PC-9 (cell line): ENCODE data around the gene MRPL14. TPM values are rescaled to one million over a fixed set of nuclear protein-coding genes. Genes with fewer than 3 reads are reported as not detected.

ENCODE experiments used
- BruUV-seq: library from RNA; stranded (reverse); fragments of 400-500 nt; replicated peaks from 2 replicates; lab custom pipeline; 2021; lab: Mats Ljungman, UMichigan
- CTCF ChIA-PET: fragments of 300-600 bp; sonication (Branson Sonifier 250); formaldehyde crosslinking; loops from one replicate; lab custom pipeline; 2022; ENCODE audit warnings: antibody characterized with exemption; lab: Charles Lee
- POLR2A ChIA-PET: fragments of 300-600 bp; sonication (Branson Sonifier 250); formaldehyde crosslinking; loops from one replicate; lab custom pipeline; 2022; ENCODE audit warnings: antibody characterized with exemption; ENCODE audit not compliant: unreplicated experiment; lab: Charles Lee
- DNase-seq, 2 experiments: peaks; one replicate each; pipeline versions ENCODE4 v3.0.0 to v3.0.0-alpha.2; 2015 to 2022; ENCODE audit warnings: mixed read lengths in 1 of 2
- H2AFZ ChIP-seq: fragments of 200-600 bp; sonication (generic); 2 replicates; pipeline ENCODE4 v1.8.1; 2017; ENCODE audit warnings: antibody characterized with exemption
- H3F3A ChIP-seq: fragments of 200-600 bp; sonication (generic); 2 replicates; pipeline ENCODE4 v1.8.1; 2017; ENCODE audit warnings: antibody characterized with exemption, mild to moderate bottlenecking, low read depth; ENCODE audit not compliant: insufficient read depth
- H3K27ac ChIP-seq: fragments of 200-600 bp; sonication (generic); 2 replicates; pipeline ENCODE4 v1.6.1; 2016; ENCODE audit warnings: mixed run types
- H3K27me3 ChIP-seq: fragments of 200-600 bp; sonication (generic); 2 replicates; pipeline ENCODE4 v1.6.1; 2016; ENCODE audit warnings: low read depth, mixed run types; ENCODE audit not compliant: insufficient read depth
- H3K36me3 ChIP-seq: fragments of 200-600 bp; sonication (generic); 2 replicates; pipeline ENCODE4 v1.6.1; 2016; ENCODE audit warnings: low read depth, mixed run types
- H3K4me1 ChIP-seq: fragments of 200-600 bp; sonication (generic); replicated peaks from 2 replicates; pipeline ENCODE4 v1.6.1; 2016; ENCODE audit warnings: mixed run types; ENCODE audit not compliant: insufficient read depth
- H3K4me2 ChIP-seq: fragments of 200-600 bp; sonication (generic); 2 replicates; pipeline ENCODE4 v1.6.1; 2017; ENCODE audit warnings: mixed run types
- H3K4me3 ChIP-seq: fragments of 200-600 bp; sonication (generic); 2 replicates; pipeline ENCODE4 v1.6.1; 2016; ENCODE audit warnings: mixed run types
- H3K79me2 ChIP-seq: fragments of 200-600 bp; sonication (generic); 2 replicates; pipeline ENCODE4 v1.6.1; 2017; ENCODE audit warnings: low read depth, mixed run types
- H3K9me2 ChIP-seq: fragments of 200-600 bp; sonication (generic); 2 replicates; pipeline ENCODE4 v1.8.1; 2017; ENCODE audit warnings: mild to moderate bottlenecking; ENCODE audit not compliant: insufficient read depth
- H3K9me3 ChIP-seq: fragments of 200-600 bp; sonication (generic); 2 replicates; pipeline ENCODE4 v1.8.1; 2016; ENCODE audit warnings: low read depth; ENCODE audit not compliant: insufficient read depth
- H4K20me1 ChIP-seq: fragments of 200-600 bp; sonication (generic); 2 replicates; pipeline ENCODE4 v1.8.1; 2017; ENCODE audit not compliant: insufficient read depth
- CTCF ChIP-seq: fragments of 200-600 bp; sonication (generic); conservative IDR thresholded peaks from 2 replicates; pipeline ENCODE4 v1.6.1; 2017; ENCODE audit warnings: mixed run types, antibody characterized with exemption, mild to moderate bottlenecking, moderate library complexity
- EZH2 ChIP-seq: fragments of 200-600 bp; sonication (generic); IDR thresholded peaks from 2 replicates; pipeline ENCODE4 v1.8.0; 2017; ENCODE audit warnings: antibody characterized with exemption, low read depth
- intact Hi-C: fragments of 100-400 bp; cut with micrococcal nuclease; formaldehyde crosslinking; loops from one replicate; pipeline ENCODE4 v1.10.0; 2022; ENCODE audit not compliant: unreplicated experiment
- total RNA-seq: library from RNA; stranded (reverse); gene quantifications from 2 replicates; pipeline ENCODE4 v1.2.3, GENCODE V29; 2021

Gene MRPL14
- total RNA-seq, 1 experiment from 2014 or later, result 96.3 TPM

- BruUV-seq, result no TSS peak
- H3K9me2 ChIP-seq, result no peaks in the 10 kb centered on the region
- H3K79me2 ChIP-seq, result peaks cover 36% of the 10 kb centered on the region
- no peaks in the 10 kb centered on the region for H4K20me1 ChIP-seq
- H3K36me3 ChIP-seq, result 0 out of 2 replicates have a peak, but pooled peaks cover 8% of the 10 kb centered on the region
- peak overlapping the region; percentile 94 for H3K27ac ChIP-seq
- peaks cover 71% of the 10 kb centered on the region for H3F3A ChIP-seq
- DNase-seq, result no peak
- POLR2A ChIA-PET, result interaction anchor here (0.8 kb wide), 1 partner anchor 65 kb away, joined by 15 read pairs; no protein-coding TSS in a partner anchor
- CTCF ChIA-PET, result interaction anchor here (0.6 to 1.6 kb wide), 6 partner anchors 38 to 405 kb away, joined by 3 to 13 read pairs (median 5); partner anchors contain the start of gene VEGFA
- peaks cover 80% of the 10 kb centered on the region for H3K4me1 ChIP-seq
- H3K4me3 ChIP-seq, result peak overlapping the region; percentile 51; the same call in 1 of the 2 replicates
- no peak overlapping the region for H2AFZ ChIP-seq
- H3K4me2 ChIP-seq, result peak overlapping the region; percentile 95
- TF ChIP-seq CTCF, result no peak
- TF ChIP-seq EZH2, result no peak
- no peaks in the 10 kb centered on the region for H3K27me3 ChIP-seq
- intact Hi-C loops, result loop anchor here (1.0 to 2.0 kb wide), 2 partner anchors 41 to 238 kb away; no protein-coding TSS in a partner anchor
- H3K9me3 ChIP-seq, result no peaks in the 10 kb centered on the region
Observed at GRCh38 chr6:44075647-44076355, 51.5 kb downstream of the MRPL14 start.

- no peaks in the 10 kb centered on the region for H3K27me3 ChIP-seq
- BruUV-seq, result no TSS peak
- H4K20me1 ChIP-seq, result no peaks in the 10 kb centered on the region
- H3K79me2 ChIP-seq, result peaks cover 41% of the 10 kb centered on the region
- ChIA-PET POLR2A (interaction anchor here (0.6 kb wide), 1 partner anchor 148 kb away, joined by 5 read pairs; no protein-coding TSS in a partner anchor), CTCF (interaction anchor here (1.1 to 1.6 kb wide), 3 partner anchors 64 to 350 kb away, joined by 5 read pairs; no protein-coding TSS in a partner anchor)
- peak overlapping the region; percentile 95 for H3K4me2 ChIP-seq
- peaks cover 80% of the 10 kb centered on the region for H3K4me1 ChIP-seq
- H3K27ac ChIP-seq, result peak overlapping the region; percentile 94
- intact Hi-C loops, result loop anchor here (1.0 to 2.0 kb wide), 7 partner anchors 17 to 306 kb away; no protein-coding TSS in a partner anchor
- TF ChIP-seq EZH2, result no peak
- peak; percentile 27; the same call in 1 of the 2 replicates for TF ChIP-seq CTCF
- 0 out of 2 replicates have a peak, but pooled peaks cover 8% of the 10 kb centered on the region for H3K36me3 ChIP-seq
- no peaks in the 10 kb centered on the region for H3K9me2 ChIP-seq
- no peaks in the 10 kb centered on the region for H3K9me3 ChIP-seq
- H3K4me3 ChIP-seq, result peak overlapping the region; percentile 66; the same call in 1 of the 2 replicates
- H3F3A ChIP-seq, result peaks cover 70% of the 10 kb centered on the region
- DNase-seq, result peak; percentile 74 to 87
- H2AFZ ChIP-seq, result no peak overlapping the region
Observed at GRCh38 chr6:44074813-44075646, 52.2 kb downstream of the MRPL14 start.

DNA sequence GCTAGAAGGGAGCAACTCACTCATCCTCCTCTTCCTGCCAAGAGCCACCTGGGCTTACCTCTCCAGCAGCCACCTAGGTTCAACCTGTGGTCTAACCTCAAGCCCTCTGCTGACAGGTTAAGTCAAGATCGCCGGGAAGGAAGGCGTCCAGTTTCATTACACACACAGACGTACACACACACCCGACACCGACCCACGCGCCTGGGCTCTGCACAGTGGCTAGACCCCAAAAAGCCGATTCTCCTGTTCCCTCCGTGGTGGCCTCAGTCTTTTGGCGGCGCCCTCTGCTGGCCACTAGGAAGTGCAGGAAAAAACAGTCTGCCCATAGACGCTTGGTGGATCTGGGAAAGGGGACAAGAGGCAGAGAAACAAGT lies 52.8 kb downstream of the MRPL14 start:
- DNase-seq, result peak; percentile 67 to 87
- H3K4me2 ChIP-seq, result peak overlapping the region; percentile 95
- H3K4me1 ChIP-seq, result peaks cover 79% of the 10 kb centered on the region
- 0 out of 2 replicates have a peak, but pooled peaks cover 8% of the 10 kb centered on the region for H3K36me3 ChIP-seq
- no TSS peak for BruUV-seq
- H3K4me3 ChIP-seq, result peak overlapping the region; percentile 66
- H3K9me3 ChIP-seq, result no peaks in the 10 kb centered on the region
- ChIA-PET POLR2A (interaction anchor here (0.6 kb wide), 1 partner anchor 148 kb away, joined by 5 read pairs; no protein-coding TSS in a partner anchor), CTCF (interaction anchor here (0.5 to 1.6 kb wide), 5 partner anchors 10 to 466 kb away, joined by 3 to 5 read pairs (median 5); no protein-coding TSS in a partner anchor)
- H3K79me2 ChIP-seq, result peaks cover 47% of the 10 kb centered on the region
- peak overlapping the region; percentile 94 for H3K27ac ChIP-seq
- TF ChIP-seq CTCF, result peak; percentile 94
- no peak for TF ChIP-seq EZH2
- no peaks in the 10 kb centered on the region for H3K27me3 ChIP-seq
- H3K9me2 ChIP-seq, result no peaks in the 10 kb centered on the region
- H4K20me1 ChIP-seq, result no peaks in the 10 kb centered on the region
- H3F3A ChIP-seq, result peaks cover 63% of the 10 kb centered on the region
- no peak overlapping the region for H2AFZ ChIP-seq
- intact Hi-C loops, result loop anchor here (1.0 to 2.0 kb wide), 6 partner anchors 16 to 305 kb away; no protein-coding TSS in a partner anchor
